IPS-20b (cell line): ENCODE results near the gene TMEM39A.

Source experiments
- H3K27ac ChIP-seq: one replicate; pipeline ENCODE4 v1.5.1; 2013; ENCODE audit warnings: low read length
- H3K27me3 ChIP-seq: 2 replicates; pipeline ENCODE4 v1.6.1; 2013; ENCODE audit warnings: mild to moderate bottlenecking, low read length, inconsistent platforms; ENCODE audit not compliant: insufficient read depth
- H3K36me3 ChIP-seq: 2 replicates; pipeline ENCODE4 v1.6.1; 2013; ENCODE audit warnings: low read depth, mild to moderate bottlenecking, inconsistent platforms, low read length, moderate library complexity; ENCODE audit not compliant: insufficient read depth
- H3K4me1 ChIP-seq: 2 replicates; pipeline ENCODE4 v1.6.1; 2013; ENCODE audit warnings: mild to moderate bottlenecking, control low read depth, inconsistent platforms, low read length, moderate library complexity; ENCODE audit not compliant: insufficient read depth
- H3K4me3 ChIP-seq: 2 replicates; pipeline ENCODE4 v1.5.1; 2013; ENCODE audit warnings: mild to moderate bottlenecking, low read length, inconsistent platforms
- H3K9ac ChIP-seq: 2 replicates; pipeline ENCODE4 v1.6.1; 2013; ENCODE audit warnings: low read depth, mild to moderate bottlenecking, inconsistent platforms, low read length, moderate library complexity
- H3K9me3 ChIP-seq: 2 replicates; pipeline ENCODE4 v1.6.1; 2013; ENCODE audit warnings: mild to moderate bottlenecking, low read depth, low read length, inconsistent platforms; ENCODE audit not compliant: insufficient read depth

The TMEM39A gene

GRCh38 chr3:119388577-119388976 lies 74.8 kb downstream of the TMEM39A start:
- Histone ChIP-seq H3K27me3 (no peaks in the 10 kb centered on the region), H3K27ac (no peak overlapping the region), H3K4me3 (no peak overlapping the region), H3K9me3 (no peaks in the 10 kb centered on the region), H3K9ac (no peak overlapping the region), H3K4me1 (no peaks in the 10 kb centered on the region), H3K36me3 (no peaks in the 10 kb centered on the region)

- no peak overlapping the region for H3K4me3 ChIP-seq
- H3K9ac ChIP-seq, result no peak overlapping the region
- H3K36me3 ChIP-seq, result no peaks in the 10 kb centered on the region
- H3K9me3 ChIP-seq, result no peaks in the 10 kb centered on the region
- no peak overlapping the region for H3K27ac ChIP-seq
- no peaks in the 10 kb centered on the region for H3K4me1 ChIP-seq
- no peaks in the 10 kb centered on the region for H3K27me3 ChIP-seq
These were observed 81.3 kb downstream of the TMEM39A start for GRCh38 chr3:119382134-119382533.

- H3K4me1 ChIP-seq, result no peaks in the 10 kb centered on the region
- no peak overlapping the region for H3K9ac ChIP-seq
- no peak overlapping the region for H3K4me3 ChIP-seq
- H3K9me3 ChIP-seq, result no peaks in the 10 kb centered on the region; the same call in 1 of the 2 replicates
- no peaks in the 10 kb centered on the region for H3K36me3 ChIP-seq
- no peak overlapping the region for H3K27ac ChIP-seq
- H3K27me3 ChIP-seq, result no peaks in the 10 kb centered on the region
These were observed 82.7 kb downstream of the TMEM39A start for GRCh38 chr3:119380697-119381096.
